ENCODE measurements around the gene SETD7.

DNA sequence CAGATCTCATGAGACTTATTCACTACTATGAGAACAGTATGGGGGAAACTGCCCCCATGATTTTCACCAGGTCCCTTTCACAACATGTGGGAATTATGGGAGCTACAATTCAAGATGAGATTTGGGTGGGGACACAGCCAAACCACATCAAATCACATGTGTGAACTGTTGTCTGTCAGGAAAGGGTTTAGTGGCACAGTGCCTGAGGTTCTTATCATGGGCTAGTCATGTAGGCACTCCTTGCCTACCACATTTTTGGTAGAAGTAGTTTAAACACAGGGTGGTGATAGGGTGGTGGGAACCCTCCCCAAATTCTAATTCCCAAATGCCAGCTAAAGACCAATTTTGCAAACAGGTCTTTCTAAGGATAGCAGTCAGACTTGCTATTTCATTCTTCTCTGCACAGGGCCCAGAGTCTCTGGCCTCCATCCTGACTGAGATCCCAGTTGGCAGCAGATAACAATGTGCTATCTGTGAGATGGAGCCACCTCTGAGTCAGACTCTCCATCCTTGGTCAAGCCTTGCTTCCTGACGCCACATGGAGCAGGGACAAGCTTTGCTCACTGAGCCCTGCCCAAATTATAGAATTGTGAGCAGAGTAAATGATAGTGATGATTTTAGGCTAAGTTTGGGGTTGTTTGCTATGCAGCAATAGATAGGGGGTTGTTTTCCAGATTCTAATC, 33.5 kb upstream of the SETD7 start:
- no peak for TF ChIP-seq PKNOX1 (IDR thresholded peaks at IDR 0.05)
- TF ChIP-seq CTBP1 (IDR thresholded peaks at IDR 0.05; ENCODE audit: borderline replicate concordance) = no peak
- no peak for TF ChIP-seq SUZ12 (IDR thresholded peaks at IDR 0.05)
- no peak for TF ChIP-seq SP1 (IDR thresholded peaks at IDR 0.05)
- no peak for TF ChIP-seq ARNT (IDR thresholded peaks at IDR 0.05)
- TF ChIP-seq FOXK2 (IDR thresholded peaks at IDR 0.05) = no peak
- TF ChIP-seq HDGF (IDR thresholded peaks at IDR 0.05; ENCODE audit: borderline replicate concordance) = no peak
- TF ChIP-seq NFRKB (IDR thresholded peaks at IDR 0.05) = no peak
- TF ChIP-seq FOXA1 (IDR thresholded peaks at IDR 0.05) = no peak
- TF ChIP-seq FOXM1 (IDR thresholded peaks at IDR 0.05; ENCODE audit: borderline replicate concordance) = no peak

Measured in HEK293T (cell line).